K562 (cell line): ENCODE results near the gene GYG2. TPM values are rescaled to one million over a fixed set of nuclear protein-coding genes. Genes with fewer than 3 reads are reported as not detected.

Experiments
- RBM22 ChIP-seq: fragments of 200-400 bp; formaldehyde crosslinking; IDR thresholded peaks from 2 replicates; pipeline ENCODE4 v1.6.1; 2018; ENCODE audit warnings: low read length, low read depth; ENCODE audit not compliant: poor library complexity, severe bottlenecking
- ZBTB1 ChIP-seq: sonication (generic); formaldehyde crosslinking; IDR thresholded peaks from 2 replicates; pipeline ENCODE4 v1.8.1; 2023; ENCODE audit warnings: missing genetic modification reagents, low read depth, mild to moderate bottlenecking, borderline replicate concordance
- polyA plus RNA-seq, 8 experiments: library from polyadenylated mRNA; depleted of rRNA in 4 of 8; stranded (reverse) in 5 of 8; unstranded in 3 of 8; fragments of >200 nt; fragmentation: Nextera tagmentation in 2 of 8; fragmentation: Illumina TruSeq in 1 of 8; extraction: Ambion mirVana in 2 of 8; extraction: Trizol in 1 of 8; gene quantifications; 2 replicates each; pipeline versions ENCODE4 v1.2.1 to v1.2.3, GENCODE V29; 2011 to 2014; ENCODE audit warnings: inconsistent platforms in 1 of 8, missing spikeins in 1 of 8
- total RNA-seq, 7 experiments: library from RNA; depleted of rRNA in 6 of 7; stranded (reverse); fragments of >200 nt in 6 of 7; fragmentation: Illumina TruSeq in 2 of 7; extraction: Trizol in 2 of 7; gene quantifications; 2 replicates each; pipeline versions ENCODE4 v1.2.1 to v1.2.3, GENCODE V29; 2011 to 2021; ENCODE audit warnings: low replicate concordance in 1 of 7

The GYG2 gene
- total and polyA plus RNA-seq, 9 of the 15 experiments (the other 6 are each of a cell fraction or from before 2014, with no cell fraction given): 0.24 to 4.4 (median 2.9) TPM

GRCh38 chrX:2931612-2932011, 102.9 kb downstream of the GYG2 start (continued):
- no peak for TF ChIP-seq ZBTB1 (CRISPR knock-in tag)
- TF ChIP-seq RBM22: no peak

Other genes with a start within 250 kb of the GYG2 start
- 46.4 and 55.3 TPM in 2 replicates for gene CD99, start 137.6 kb upstream of the GYG2 start, total RNA-seq (2014; rRNA removed)
- 23.6 and 23.9 TPM in 2 replicates for gene CD99, start 137.6 kb upstream of the GYG2 start, total RNA-seq (2014; rRNA removed; fragmentation: Illumina TruSeq; extraction: Trizol)
- 33.3 and 34.5 TPM in 2 replicates for gene CD99, start 137.6 kb upstream of the GYG2 start, total RNA-seq (2015; rRNA removed; fragmentation: Illumina TruSeq; extraction: Trizol)
- gene CD99, start 137.6 kb upstream of the GYG2 start, total RNA-seq (2021): 41.2 and 42.3 TPM in 2 replicates
- 10.8 and 21.3 TPM in 2 replicates for gene CD99, start 137.6 kb upstream of the GYG2 start, polyA plus RNA-seq (2011; rRNA removed)
- gene CD99, start 137.6 kb upstream of the GYG2 start, polyA plus RNA-seq (2014; fragmentation: Illumina TruSeq; extraction: Trizol): 40.2 and 41.6 TPM in 2 replicates
- gene CD99, start 137.6 kb upstream of the GYG2 start, polyA plus RNA-seq (2014; fragmentation: Nextera tagmentation; extraction: Ambion mirVana): 1 to 10 TPM; 5.0 to 5.6 TPM
- 38.4 and 41.5 TPM in 2 replicates for gene CD99, start 137.6 kb upstream of the GYG2 start, polyA plus RNA-seq (2014; rRNA removed)
- gene XG, start 76.9 kb upstream of the GYG2 start, total RNA-seq (2014; rRNA removed): 0.08 TPM in 1 of 2 replicates, not detected in the other
- gene XG, start 76.9 kb upstream of the GYG2 start, total RNA-seq (2014; rRNA removed; fragmentation: Illumina TruSeq; extraction: Trizol): not detected in 2 replicates
- not detected in 2 replicates for gene XG, start 76.9 kb upstream of the GYG2 start, total RNA-seq (2015; rRNA removed; fragmentation: Illumina TruSeq; extraction: Trizol)
- not detected in 2 replicates for gene XG, start 76.9 kb upstream of the GYG2 start, total RNA-seq (2021)
- gene XG, start 76.9 kb upstream of the GYG2 start, polyA plus RNA-seq (2011; rRNA removed): not detected in 2 replicates
- gene XG, start 76.9 kb upstream of the GYG2 start, polyA plus RNA-seq (2014; fragmentation: Illumina TruSeq; extraction: Trizol): 0.12 TPM in 1 of 2 replicates, not detected in the other
- under 1 TPM in 1 of 2 experiments, not detected in 1; 0.03 TPM for gene XG, start 76.9 kb upstream of the GYG2 start, polyA plus RNA-seq (2014; fragmentation: Nextera tagmentation; extraction: Ambion mirVana)
- not detected in 2 replicates for gene XG, start 76.9 kb upstream of the GYG2 start, polyA plus RNA-seq (2014; rRNA removed)
- 0.04 and 0.05 TPM in 2 replicates for gene ARSD, start 100.4 kb downstream of the GYG2 start, total RNA-seq (2014; rRNA removed)
- 0.07 and 0.29 TPM in 2 replicates for gene ARSD, start 100.4 kb downstream of the GYG2 start, total RNA-seq (2014; rRNA removed; fragmentation: Illumina TruSeq; extraction: Trizol)
- gene ARSD, start 100.4 kb downstream of the GYG2 start, total RNA-seq (2015; rRNA removed; fragmentation: Illumina TruSeq; extraction: Trizol): 0.11 TPM in 2 replicates
- 0.13 and 0.16 TPM in 2 replicates for gene ARSD, start 100.4 kb downstream of the GYG2 start, total RNA-seq (2021)
- 0.06 and 0.11 TPM in 2 replicates for gene ARSD, start 100.4 kb downstream of the GYG2 start, polyA plus RNA-seq (2011; rRNA removed)
- gene ARSD, start 100.4 kb downstream of the GYG2 start, polyA plus RNA-seq (2014; fragmentation: Illumina TruSeq; extraction: Trizol): 0.06 and 0.15 TPM in 2 replicates
- gene ARSD, start 100.4 kb downstream of the GYG2 start, polyA plus RNA-seq (2014; fragmentation: Nextera tagmentation; extraction: Ambion mirVana): under 1 TPM; 0.22 to 0.23 TPM
- gene ARSD, start 100.4 kb downstream of the GYG2 start, polyA plus RNA-seq (2014; rRNA removed): 1.3 TPM in 1 of 2 replicates, not detected in the other
- gene ARSH, start 177.6 kb downstream of the GYG2 start, total RNA-seq (2014; rRNA removed): not detected in 2 replicates
- not detected in 2 replicates for gene ARSH, start 177.6 kb downstream of the GYG2 start, total RNA-seq (2014; rRNA removed; fragmentation: Illumina TruSeq; extraction: Trizol)
- not detected in 2 replicates for gene ARSH, start 177.6 kb downstream of the GYG2 start, total RNA-seq (2015; rRNA removed; fragmentation: Illumina TruSeq; extraction: Trizol)
- not detected in 2 replicates for gene ARSH, start 177.6 kb downstream of the GYG2 start, total RNA-seq (2021)
- gene ARSH, start 177.6 kb downstream of the GYG2 start, polyA plus RNA-seq (2011; rRNA removed): not detected in 2 replicates
- not detected in 2 replicates for gene ARSH, start 177.6 kb downstream of the GYG2 start, polyA plus RNA-seq (2014; fragmentation: Illumina TruSeq; extraction: Trizol)
- gene ARSH, start 177.6 kb downstream of the GYG2 start, polyA plus RNA-seq (2014; fragmentation: Nextera tagmentation; extraction: Ambion mirVana): not detected
- not detected in 2 replicates for gene ARSH, start 177.6 kb downstream of the GYG2 start, polyA plus RNA-seq (2014; rRNA removed)
- not detected in 2 replicates for gene ARSF, start 212.5 kb downstream of the GYG2 start, total RNA-seq (2014; rRNA removed)
- not detected in 2 replicates for gene ARSF, start 212.5 kb downstream of the GYG2 start, total RNA-seq (2014; rRNA removed; fragmentation: Illumina TruSeq; extraction: Trizol)
- gene ARSF, start 212.5 kb downstream of the GYG2 start, total RNA-seq (2015; rRNA removed; fragmentation: Illumina TruSeq; extraction: Trizol): not detected in 2 replicates
- gene ARSF, start 212.5 kb downstream of the GYG2 start, total RNA-seq (2021): not detected in 2 replicates
- not detected in 2 replicates for gene ARSF, start 212.5 kb downstream of the GYG2 start, polyA plus RNA-seq (2011; rRNA removed)
- gene ARSF, start 212.5 kb downstream of the GYG2 start, polyA plus RNA-seq (2014; fragmentation: Illumina TruSeq; extraction: Trizol): not detected in 2 replicates
- not detected for gene ARSF, start 212.5 kb downstream of the GYG2 start, polyA plus RNA-seq (2014; fragmentation: Nextera tagmentation; extraction: Ambion mirVana)
- gene ARSF, start 212.5 kb downstream of the GYG2 start, polyA plus RNA-seq (2014; rRNA removed): not detected in 2 replicates